ENCODE measurements around the gene SLC10A4.
"Not testable (repeated sequence)": the region's sequence is repeated elsewhere in the genome, so short reads cannot be mapped to it uniquely, and the experiment has no call there.

DNA sequence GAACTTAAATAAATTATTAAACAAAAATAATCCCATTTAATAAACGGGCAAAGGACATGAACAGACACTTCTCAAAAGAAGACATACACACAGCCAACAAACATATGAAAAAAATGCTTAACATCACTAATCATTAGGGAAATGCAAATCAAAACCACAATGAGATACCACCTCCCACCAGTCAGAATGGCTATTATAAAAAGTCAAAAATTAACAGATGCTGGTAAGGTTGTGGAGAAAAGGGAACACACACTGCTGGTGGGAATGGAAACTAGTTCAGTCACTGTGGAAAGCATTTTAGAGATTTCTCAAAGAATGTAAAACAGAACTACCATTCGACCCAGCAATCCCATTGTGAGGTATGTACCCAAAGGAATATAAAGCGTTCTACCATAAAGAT is 31.5 kb upstream of the SLC10A4 start:
- TF ChIP-seq CTCF (conservative IDR thresholded peaks at IDR 0.05 in 1 of 2, IDR thresholded peaks at IDR 0.05 in 1 of 2; ENCODE audit: low read depth in 1 of 2, low read length in 2 of 2); EZH2 (IDR thresholded peaks at IDR 0.05; ENCODE audit: low read length, missing control alignments): not testable (repeated sequence)

All from fibroblast of lung (primary cell).